Occipital lobe (tissue), 2 donors: Measurements from ENCODE around the gene SLC22A25. TPM values are rescaled to one million over a fixed set of nuclear protein-coding genes. Genes with fewer than 3 reads are reported as not detected.
"Not testable (repeated sequence)": the region's sequence is repeated elsewhere in the genome, so short reads cannot be mapped to it uniquely, and the experiment has no call there.

Source experiments
- DNase-seq: peaks from one replicate; lab custom pipeline; 2025; lab: John Stamatoyannopoulos, UW
- total RNA-seq: library from RNA; depleted of rRNA; stranded (reverse); fragments of >200 nt; gene quantifications from one replicate; pipeline ENCODE4 v1.2.3, GENCODE V29; 2014

Gene SLC22A25
- total RNA-seq, 1 donor from 2014 or later: under 0.01 TPM

DNA sequence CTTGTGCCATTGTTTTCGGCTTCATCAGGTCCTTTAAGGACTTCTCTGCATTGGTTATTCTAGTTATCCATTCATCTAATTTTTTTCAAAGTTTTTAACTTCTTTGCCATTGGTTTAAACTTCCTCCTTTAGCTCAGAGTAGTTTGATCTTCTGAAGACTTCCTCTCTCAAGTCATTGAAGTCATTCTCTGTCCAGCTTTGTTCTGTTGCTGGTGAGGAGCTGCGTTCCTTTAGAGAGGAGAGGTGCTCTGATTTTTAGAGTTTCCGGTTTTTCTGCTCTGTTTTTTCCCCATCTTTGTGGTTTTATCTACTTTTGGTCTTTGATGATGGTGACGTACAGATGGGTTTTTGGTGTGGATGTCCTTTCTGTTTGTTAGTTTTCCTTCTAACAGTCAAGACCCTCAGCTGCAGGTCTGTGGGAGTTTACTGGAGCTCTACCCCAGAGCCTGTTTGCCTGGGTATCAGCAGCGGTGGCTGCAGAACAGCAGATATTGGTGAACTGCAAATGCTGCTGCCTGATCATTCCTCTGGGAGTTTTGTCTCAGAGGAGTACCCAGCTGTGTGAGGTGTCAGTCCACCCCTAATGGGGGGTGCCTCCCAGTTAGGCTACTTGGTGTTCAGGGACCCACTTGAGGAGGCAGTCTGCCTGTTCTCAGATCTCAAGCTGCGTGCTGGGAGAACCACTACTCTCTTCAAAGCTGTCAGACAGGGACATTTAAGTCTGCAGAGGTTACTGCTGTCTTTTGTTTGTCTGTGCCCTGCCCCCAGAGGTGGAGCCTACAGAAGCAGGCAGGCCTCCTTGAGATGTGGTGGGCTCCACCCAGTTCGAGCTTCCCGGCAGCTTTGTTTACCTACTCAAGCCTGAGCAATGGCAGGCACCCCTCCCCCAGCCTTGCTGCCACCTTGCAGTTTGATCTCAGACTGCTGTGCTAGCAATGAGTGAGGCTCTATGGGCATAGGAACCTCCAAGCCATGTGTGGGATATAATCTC lies 7.6 kb downstream of the SLC22A25 start:
- DNase-seq: not testable (repeated sequence)

DNA sequence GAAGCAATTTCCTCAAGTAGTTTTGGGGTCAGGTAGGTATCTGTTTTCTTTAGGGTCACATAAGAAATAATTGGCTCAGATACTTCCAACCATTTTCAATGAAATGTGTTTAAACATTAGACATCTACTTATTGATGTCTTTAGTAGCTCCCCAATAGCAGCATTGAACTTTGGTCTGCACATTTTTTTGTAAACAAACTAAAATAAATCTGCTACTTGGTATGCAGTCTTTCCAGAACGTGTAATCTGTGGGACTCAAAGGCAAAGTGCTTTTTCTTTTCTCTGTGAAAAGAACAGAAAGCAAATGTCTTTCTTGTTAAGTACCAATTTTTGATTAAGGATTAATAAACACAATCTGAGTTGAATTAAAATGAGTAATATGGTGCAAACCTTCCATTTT lies 13.6 kb downstream of the SLC22A25 start:
- DNase-seq: no peak

DNA sequence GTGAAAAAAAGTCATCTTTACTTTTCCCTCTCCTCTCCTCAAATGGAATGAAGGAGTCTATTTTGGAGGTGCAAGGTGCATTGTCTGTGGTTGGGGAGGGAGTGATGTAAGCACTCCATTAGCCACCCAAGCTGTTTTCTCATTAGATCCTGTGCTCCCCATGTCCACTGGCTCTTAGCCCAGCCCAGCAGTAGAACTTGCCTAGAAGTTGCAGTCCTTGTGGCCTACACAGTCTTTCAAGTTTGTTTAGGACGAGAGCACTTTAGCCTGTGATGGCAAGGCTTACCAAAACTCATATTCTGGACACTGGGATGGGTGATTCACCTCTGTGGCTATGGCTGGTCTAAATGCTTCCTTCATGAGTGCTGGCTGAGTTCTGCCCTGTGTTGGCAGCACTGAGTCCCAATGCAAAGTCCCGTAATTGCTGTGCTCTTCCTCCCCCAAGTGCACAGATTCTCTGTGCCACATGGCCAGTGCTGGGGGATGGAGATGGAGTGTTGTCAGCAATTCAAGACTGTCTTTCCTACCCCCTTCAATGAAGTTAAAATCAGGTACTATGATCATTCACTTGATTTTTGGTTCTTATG lies 15.8 kb downstream of the SLC22A25 start:
- no peak for DNase-seq

DNA sequence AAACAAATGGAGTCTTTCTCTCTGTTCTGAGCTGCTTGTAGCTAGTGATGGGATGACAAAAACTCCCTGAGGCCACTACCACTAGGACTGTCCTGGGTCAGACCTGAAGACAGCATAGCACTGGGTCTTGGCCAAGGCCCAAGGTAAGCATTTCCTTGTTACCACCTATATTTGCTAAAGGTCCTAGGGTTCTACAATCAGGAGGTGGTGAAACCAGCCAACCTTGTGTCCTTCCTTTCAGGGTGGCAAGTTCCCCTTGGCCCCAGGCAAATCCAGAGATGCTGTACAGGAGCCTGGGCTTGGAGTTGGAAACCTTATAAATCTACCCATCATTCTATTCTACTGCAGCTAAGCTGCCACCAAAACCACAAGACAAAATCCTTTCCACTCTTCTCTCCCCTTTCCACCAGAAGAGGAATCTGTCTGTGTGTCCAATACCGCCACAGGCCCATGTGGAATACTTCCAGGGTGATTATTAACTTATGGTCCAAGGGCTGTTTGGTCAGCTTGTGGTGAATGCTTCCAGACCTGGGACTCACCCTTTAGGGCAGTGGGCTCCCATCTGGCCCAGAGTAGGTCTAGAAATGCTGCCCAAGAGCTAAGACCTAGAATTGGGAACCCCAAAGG lies 16.8 kb downstream of the SLC22A25 start:
- DNase-seq: no peak

DNA sequence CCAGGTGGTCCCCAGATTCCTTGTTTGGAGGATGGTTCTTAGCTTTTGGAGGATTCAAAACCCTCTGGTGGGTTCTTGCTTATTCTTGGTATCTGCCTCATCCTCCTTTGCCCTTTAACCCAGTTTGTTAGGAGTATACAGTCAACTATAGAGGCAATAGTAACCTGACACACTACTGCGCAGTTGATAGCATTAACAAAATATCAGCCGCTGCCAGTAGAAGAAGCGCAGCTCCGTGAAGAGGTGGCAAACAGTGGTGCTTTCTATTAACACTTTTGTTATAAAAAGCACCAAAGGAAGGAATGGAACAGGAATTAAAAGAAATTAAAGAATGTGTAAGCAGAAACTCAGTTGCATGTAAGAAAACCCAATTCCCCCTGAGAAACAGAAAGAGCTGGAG lies 29.3 kb downstream of the SLC22A25 start:
- no peak for DNase-seq

DNA sequence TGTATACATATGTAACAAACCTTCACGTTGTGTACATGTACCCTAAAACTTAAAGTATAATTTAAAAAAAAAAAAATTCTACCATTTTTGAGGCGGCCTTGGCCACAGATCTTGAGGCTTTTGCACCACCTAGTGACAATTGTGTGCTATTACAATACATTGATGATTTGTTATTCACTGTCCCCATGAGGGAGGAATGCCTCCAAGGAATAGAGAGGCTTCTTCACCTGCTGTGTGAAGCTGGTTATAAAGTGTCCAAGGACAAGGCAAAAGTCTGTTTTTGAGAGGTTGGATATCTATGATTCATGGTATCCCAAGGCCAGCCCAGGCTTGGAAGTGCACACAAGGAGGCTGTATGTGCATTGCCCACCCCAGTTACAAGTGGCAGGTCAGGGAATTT lies 30.7 kb downstream of the SLC22A25 start:
- DNase-seq: no peak

DNA sequence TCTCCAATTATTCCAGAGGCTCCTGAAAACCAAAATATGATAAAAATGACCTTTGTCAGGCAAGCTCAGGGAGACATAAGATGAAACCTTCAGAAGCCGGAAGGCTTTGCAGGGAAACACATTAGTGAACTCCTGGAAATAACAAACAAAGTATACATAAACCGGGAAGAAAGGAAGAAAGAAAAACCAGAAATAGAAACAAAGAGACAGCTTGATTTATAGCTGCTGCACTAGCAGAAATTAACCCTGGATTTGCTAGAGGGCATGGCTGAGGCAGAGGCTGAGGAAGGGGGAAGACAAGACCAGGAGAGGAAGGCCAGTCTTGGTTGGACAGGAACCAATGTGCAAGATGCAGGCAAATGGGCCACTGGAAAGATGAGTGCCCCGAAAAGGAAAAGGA lies 33.3 kb downstream of the SLC22A25 start:
- no peak for DNase-seq

Other genes with a start within 250 kb of the SLC22A25 start
- gene SLC22A8, start 227.8 kb downstream of the SLC22A25 start, total RNA-seq: 1.2 TPM
- not detected for gene SLC22A24, start 99.4 kb downstream of the SLC22A25 start, total RNA-seq
- gene SLC22A9, start 126.2 kb upstream of the SLC22A25 start, total RNA-seq: not detected
- 3.1 TPM for gene PLAAT5, start 247.6 kb upstream of the SLC22A25 start, total RNA-seq